GM12878 (cell line): ENCODE measurements around the gene RPS6KA5. TPM values are rescaled to one million over a fixed set of nuclear protein-coding genes. Genes with fewer than 3 reads are reported as not detected.
A peak's percentile ranks its signal among the peaks of the same experiment; 100 is the strongest.
"Not testable (repeated sequence)": the region's sequence is repeated elsewhere in the genome, so short reads cannot be mapped to it uniquely, and the experiment has no call there.

Source experiments
- ATAC-seq: fragments of 200-7000 bp; cut with Tn5 transposase; 3 replicates; pipeline ENCODE4 v1.9.1; 2020; ENCODE audit warnings: mild to moderate bottlenecking, moderate library complexity
- BruUV-seq: library from RNA; stranded (reverse); fragments of 400-500 nt; replicated peaks from 2 replicates; lab custom pipeline; 2021; lab: Mats Ljungman, UMichigan
- CTCF ChIA-PET: fragments of 300-600 bp; sonication (Branson Sonifier 250); formaldehyde crosslinking; extraction: SDS; loops from one replicate; lab custom pipeline; 2021; ENCODE audit warnings: inconsistent platforms; lab: Yijun Ruan, JAX
- POLR2A ChIA-PET: fragments of 350-600 bp; formaldehyde crosslinking; extraction: SDS; loops from one replicate; lab custom pipeline; 2021; ENCODE audit warnings: inconsistent platforms; lab: Charles Lee
- RAD21 ChIA-PET: fragments of 300-600 bp; sonication (Branson Sonifier 250); formaldehyde crosslinking; loops from one replicate; lab custom pipeline; 2023; ENCODE audit warnings: antibody characterized with exemption; ENCODE audit not compliant: unreplicated experiment; lab: Charles Lee
- SMC1A ChIA-PET: fragments of 300-600 bp; sonication (Branson Sonifier 250); formaldehyde crosslinking; loops from one replicate; lab custom pipeline; 2023; ENCODE audit not compliant: unreplicated experiment, uncharacterized antibody; lab: Charles Lee
- DNase-seq: peaks from one replicate; pipeline ENCODE4 v3.0.0-alpha.2; 2011; ENCODE audit warnings: low read depth, low spot score
- FAIRE-seq: peaks from 3 replicates; lab custom pipeline; 2011; peaks lifted over from hg19 to GRCh38; lab: Jason Lieb, UNC
- H2AFZ ChIP-seq: 2 replicates; pipeline ENCODE4 v1.6.0; 2011; ENCODE audit warnings: low read depth, low read length, control low read depth; ENCODE audit not compliant: control insufficient read depth
- H3K27ac ChIP-seq: 2 replicates; pipeline ENCODE4 v1.5.1; 2011; ENCODE audit warnings: control low read depth; ENCODE audit not compliant: control insufficient read depth, insufficient read depth
- H3K27me3 ChIP-seq, 2 experiments: replicated peaks in 1 of 2; 2 replicates each; pipeline versions ENCODE4 v1.6.0 to v1.6.1; 2011; ENCODE audit warnings: low read length in 1 of 2; ENCODE audit not compliant: control insufficient read depth in 2 of 2, insufficient read depth in 2 of 2
- H3K36me3 ChIP-seq, 2 experiments: 2 replicates each; pipeline ENCODE4 v1.5.1; 2011; ENCODE audit warnings: low read length in 1 of 2; ENCODE audit not compliant: control insufficient read depth in 2 of 2, insufficient read depth in 2 of 2
- H3K4me1 ChIP-seq: 2 replicates; pipeline ENCODE4 v1.6.1; 2011; ENCODE audit warnings: mild to moderate bottlenecking, low read length, moderate library complexity, mixed read lengths; ENCODE audit not compliant: control insufficient read depth, insufficient read depth
- H3K4me2 ChIP-seq: 2 replicates; pipeline ENCODE4 v1.6.0; 2011; ENCODE audit warnings: control low read depth; ENCODE audit not compliant: control insufficient read depth, insufficient read depth
- H3K4me3 ChIP-seq: fragments of 200-600 bp; sonication (generic); 2 replicates; pipeline ENCODE4 v1.5.1; 2016
- H3K79me2 ChIP-seq: 2 replicates; pipeline ENCODE4 v1.6.0; 2011; ENCODE audit warnings: low read length; ENCODE audit not compliant: control insufficient read depth, insufficient read depth
- H3K9ac ChIP-seq: 2 replicates; pipeline ENCODE4 v1.8.0; 2011; ENCODE audit warnings: low read length, control low read depth, mixed read lengths; ENCODE audit not compliant: control insufficient read depth, insufficient read depth
- H3K9me3 ChIP-seq: replicated peaks from 3 replicates; pipeline ENCODE4 v1.5.1; 2011; ENCODE audit warnings: mild to moderate bottlenecking, low read length; ENCODE audit not compliant: control insufficient read depth, insufficient read depth
- H4K20me1 ChIP-seq: 2 replicates; pipeline ENCODE4 v1.6.0; 2011; ENCODE audit not compliant: control insufficient read depth, insufficient read depth
- SMAD5 ChIP-seq: IDR thresholded peaks from 2 replicates; pipeline ENCODE4 v1.6.1; 2016; ENCODE audit warnings: antibody characterized with exemption, low read depth
- WGBS: methylation state at CpG from one replicate; pipeline ENCODE4 v1.1.6; 2016; ENCODE audit warnings: low lambda C conversion rate; ENCODE audit not compliant: insufficient replicate concordance, insufficient coverage; ENCODE audit errors: missing lambda C conversion rate; 5-methylcytosine and 5-hydroxymethylcytosine counted together
- in situ Hi-C: fragments of 300-500 bp; cut with MboI; formaldehyde crosslinking; loops from 9 replicates; pipeline ENCODE4 v1.14.3; 2018; ENCODE audit warnings: mixed read lengths
- intact Hi-C: fragments of 100-400 bp; cut with micrococcal nuclease; formaldehyde crosslinking; loops from one replicate; pipeline ENCODE4 v1.14.2; 2022; ENCODE audit not compliant: unreplicated experiment
- polyA plus RNA-seq, 11 experiments: library from polyadenylated mRNA; depleted of rRNA in 4 of 11; unstranded in 6 of 11; stranded (reverse) in 5 of 11; fragments of >200 nt; fragmentation: Nextera tagmentation in 4 of 11; fragmentation: Illumina TruSeq in 1 of 11; extraction: Ambion mirVana in 4 of 11; extraction: Trizol in 1 of 11; gene quantifications; 1 replicate in 1 of 11; 2 replicates in 10 of 11; pipeline versions ENCODE4 v1.2.1 to v1.2.3, GENCODE V29; 2011 to 2016; ENCODE audit warnings: inconsistent platforms in 2 of 11, missing spikeins in 2 of 11, low read depth in 1 of 11
- total RNA-seq, 4 experiments: library from RNA; depleted of rRNA in 3 of 4; stranded (reverse); fragments of >200 nt in 3 of 4; fragmentation: Illumina TruSeq in 1 of 4; extraction: Trizol in 1 of 4; gene quantifications; 2 replicates each; pipeline versions ENCODE4 v1.2.1 to v1.2.3, GENCODE V29; 2013 to 2021
- TF ChIP-seq, protein P1 (sequence below): IDR thresholded peaks from 2 replicates; pipeline ENCODE4 v1.6.1; 2012; ENCODE audit warnings: low read depth, low read length, improper control_type of control experiment

The RPS6KA5 gene
- total and polyA plus RNA-seq, 10 of the 15 experiments (the other 5 are each of a cell fraction or from before 2014, with no cell fraction given) = 1.4 to 7.0 (median 3.7) TPM

DNA sequence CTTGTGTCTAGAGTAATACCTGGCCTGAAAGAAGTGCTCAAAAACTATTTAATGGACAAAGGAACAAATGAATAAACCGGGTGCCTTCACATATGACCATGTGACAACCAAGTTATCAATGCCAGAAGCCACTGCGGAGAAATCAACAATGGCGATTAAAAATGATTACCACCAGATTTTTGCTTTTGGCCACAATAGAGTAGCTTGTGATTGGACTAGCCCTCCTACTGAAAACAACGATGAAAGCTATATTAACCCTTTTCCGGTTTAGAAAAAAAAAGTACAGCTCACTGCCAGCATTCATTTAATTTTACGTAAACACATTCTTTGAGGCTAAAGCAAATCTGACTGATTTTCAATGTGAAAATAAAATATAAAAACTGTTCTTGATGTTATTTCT lies 202.6 kb downstream of the RPS6KA5 start:
- intact Hi-C loops = no loop called here
- Histone ChIP-seq H3K27ac (no peak overlapping the region), H3K9ac (no peak overlapping the region), H3K4me2 (no peak overlapping the region), H3K9me3 (no peaks in the 10 kb centered on the region), H2AFZ (no peak overlapping the region), H3K4me3 (no peak overlapping the region), H3K4me1 (no peaks in the 10 kb centered on the region), H3K36me3 (no peaks in the 10 kb centered on the region), H4K20me1 (no peaks in the 10 kb centered on the region), H3K27me3 (no peaks in the 10 kb centered on the region), H3K79me2 (no peaks in the 10 kb centered on the region)
- 95% methylated on average over 6 of the region's 6 CpGs for WGBS
- DNase-seq (no peak), FAIRE-seq (no peak), ATAC-seq (no peak)
- ChIA-PET CTCF (interaction anchor here (1.2 kb wide), 1 partner anchor 10 kb away, joined by 4 read pairs; no protein-coding TSS in a partner anchor), RAD21 (no interaction called here), POLR2A (no interaction called here), SMC1A (interaction anchor here (1.4 to 1.5 kb wide), 3 partner anchors 8 to 18 kb away, joined by 3 to 5 read pairs (median 3); no protein-coding TSS in a partner anchor)
- no peak for TF ChIP-seq SMAD5
- TF ChIP-seq, protein P1, sequence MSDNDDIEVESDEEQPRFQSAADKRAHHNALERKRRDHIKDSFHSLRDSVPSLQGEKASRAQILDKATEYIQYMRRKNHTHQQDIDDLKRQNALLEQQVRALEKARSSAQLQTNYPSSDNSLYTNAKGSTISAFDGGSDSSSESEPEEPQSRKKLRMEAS = no peak
- in situ Hi-C loops = no loop called here
- no TSS peak for BruUV-seq

DNA sequence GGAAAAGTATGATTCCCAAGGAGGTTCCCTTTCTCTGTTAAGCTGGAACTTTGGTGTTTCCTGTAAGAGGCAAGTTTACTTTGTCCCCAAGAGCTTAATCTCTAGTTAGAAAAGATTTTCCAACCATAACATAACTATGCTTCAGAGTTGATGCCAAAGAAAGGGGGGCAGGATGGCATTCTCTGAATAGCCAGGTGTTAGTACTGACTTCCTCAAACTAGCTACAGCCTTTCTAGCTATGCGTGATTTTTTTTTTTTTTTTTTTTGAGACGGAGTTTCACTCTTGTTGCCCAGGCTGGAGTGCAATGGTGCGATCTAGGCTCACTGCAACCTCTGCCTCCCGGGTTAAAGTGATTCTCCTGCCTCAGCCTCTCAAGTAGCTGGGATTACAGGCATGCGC lies 204.3 kb downstream of the RPS6KA5 start:
- RAD21 ChIA-PET, in situ Hi-C loops: not testable (repeated sequence)
- peak; percentile 54; the same call in 2 of the 3 replicates for ATAC-seq

More for the DNA sequence above, 204.3 kb downstream of the RPS6KA5 start:
- H3K4me3 ChIP-seq, H3K79me2 ChIP-seq, H3K9ac ChIP-seq, BruUV-seq, H4K20me1 ChIP-seq, CTCF ChIA-PET, DNase-seq, POLR2A ChIA-PET, intact Hi-C loops, H3K36me3 ChIP-seq, H3K27ac ChIP-seq, H3K27me3 ChIP-seq, H3K4me1 ChIP-seq, H3K9me3 ChIP-seq, H3K4me2 ChIP-seq, FAIRE-seq, H2AFZ ChIP-seq: not testable (repeated sequence)
- 49% methylated on average over 4 of the region's 5 CpGs for WGBS
- SMC1A ChIA-PET = interaction anchor here (0.7 to 1.3 kb wide), 3 partner anchors 8 to 317 kb away, joined by 3 read pairs; no protein-coding TSS in a partner anchor
